WTC11 (cell line): ENCODE measurements around the gene TUBA1B. TPM values are rescaled to one million over a fixed set of nuclear protein-coding genes. Genes with fewer than 3 reads are reported as not detected.
A peak's percentile ranks its signal among the peaks of the same experiment; 100 is the strongest.

Experiments
- ATAC-seq: fragments of 200-7000 bp; cut with Tn5 transposase; 2 replicates; pipeline ENCODE4 v1.10.0; 2021; ENCODE audit warnings: mild to moderate bottlenecking, moderate library complexity
- CTCF ChIA-PET: fragments of 300-600 bp; sonication (Branson Sonifier 250); formaldehyde crosslinking; loops from one replicate; lab custom pipeline; 2021; ENCODE audit warnings: antibody characterized with exemption; lab: Charles Lee
- POLR2A ChIA-PET: fragments of 350-600 bp; sonication (Branson Sonifier 250); formaldehyde crosslinking; loops from one replicate; lab custom pipeline; 2021; ENCODE audit warnings: antibody characterized with exemption; lab: Charles Lee
- DNase-seq: peaks from one replicate; pipeline ENCODE4 v3.0.0; 2021; ENCODE audit warnings: low spot score
- H3K27ac Mint-ChIP-seq: 2 replicates; pipeline ENCODE4 v1.8.0; 2021; ENCODE audit warnings: mixed read lengths
- H3K27me3 Mint-ChIP-seq: 2 replicates; pipeline ENCODE4 v1.8.0; 2021; ENCODE audit warnings: low read depth, mild to moderate bottlenecking, moderate library complexity, mixed read lengths
- H3K36me3 Mint-ChIP-seq: 2 replicates; pipeline ENCODE4 v1.8.0; 2021; ENCODE audit warnings: mixed read lengths
- H3K4me1 Mint-ChIP-seq: 2 replicates; pipeline ENCODE4 v1.8.0; 2022; ENCODE audit warnings: mixed read lengths
- H3K4me3 Mint-ChIP-seq: 2 replicates; pipeline ENCODE4 v1.8.0; 2021; ENCODE audit warnings: mild to moderate bottlenecking, moderate library complexity, mixed read lengths
- H3K9me3 Mint-ChIP-seq: 2 replicates; pipeline ENCODE4 v1.8.0; 2021; ENCODE audit warnings: mixed read lengths
- ARID4B ChIP-seq: sonication (generic); formaldehyde crosslinking; IDR thresholded peaks from 2 replicates; pipeline ENCODE4 v1.8.0; 2023; ENCODE audit warnings: missing genetic modification reagents, mild to moderate bottlenecking, borderline replicate concordance
- ATF3 ChIP-seq: sonication (generic); formaldehyde crosslinking; conservative IDR thresholded peaks from 2 replicates; pipeline ENCODE4 v1.8.1; 2022; ENCODE audit warnings: mild to moderate bottlenecking, missing genetic modification reagents
- CDX4 ChIP-seq: fragments of 250-450 bp; sonication (Bioruptor Pico); IDR thresholded peaks from 2 replicates; pipeline ENCODE4 v1.9.0; 2021; ENCODE audit warnings: moderate library complexity, mild to moderate bottlenecking, inconsistent platforms, borderline replicate concordance
- CREB1 ChIP-seq: sonication (generic); formaldehyde crosslinking; IDR thresholded peaks from 2 replicates; pipeline ENCODE4 v1.8.0; 2023; ENCODE audit warnings: mild to moderate bottlenecking, missing genetic modification reagents
- ESRRA ChIP-seq: sonication (generic); formaldehyde crosslinking; IDR thresholded peaks from 2 replicates; pipeline ENCODE4 v1.8.1; 2022; ENCODE audit warnings: mild to moderate bottlenecking, missing genetic modification reagents, borderline replicate concordance
- GRHL2 ChIP-seq: fragments of 250-450 bp; sonication (Bioruptor Pico); IDR thresholded peaks from 2 replicates; pipeline ENCODE4 v1.8.0; 2022; ENCODE audit warnings: mild to moderate bottlenecking, moderate library complexity; ENCODE audit not compliant: insufficient replicate concordance, severe bottlenecking
- HMGXB4 ChIP-seq: sonication (generic); formaldehyde crosslinking; IDR thresholded peaks from 2 replicates; pipeline ENCODE4 v1.8.1; 2023; ENCODE audit warnings: mild to moderate bottlenecking, moderate library complexity, missing genetic modification reagents
- MAX ChIP-seq: sonication (generic); formaldehyde crosslinking; IDR thresholded peaks from 2 replicates; pipeline ENCODE4 v1.8.0; 2022; ENCODE audit warnings: mild to moderate bottlenecking, missing genetic modification reagents
- MXD4 ChIP-seq: fragments of 250-450 bp; sonication (Bioruptor Pico); IDR thresholded peaks from 2 replicates; pipeline ENCODE4 v1.8.0; 2021; ENCODE audit warnings: mild to moderate bottlenecking, moderate library complexity, borderline replicate concordance
- MYBL2 ChIP-seq: sonication (generic); formaldehyde crosslinking; IDR thresholded peaks from 2 replicates; pipeline ENCODE4 v1.8.1; 2023; ENCODE audit warnings: mild to moderate bottlenecking, moderate library complexity, missing genetic modification reagents
- NR1H2 ChIP-seq: sonication (generic); formaldehyde crosslinking; IDR thresholded peaks from 2 replicates; pipeline ENCODE4 v1.9.0; 2021; ENCODE audit warnings: mild to moderate bottlenecking, moderate library complexity, missing genetic modification reagents
- NR2C2 ChIP-seq: sonication (generic); formaldehyde crosslinking; IDR thresholded peaks from 2 replicates; pipeline ENCODE4 v1.8.0; 2022; ENCODE audit warnings: mild to moderate bottlenecking, missing genetic modification reagents
- OVOL2 ChIP-seq: fragments of 250-450 bp; sonication (Bioruptor Pico); IDR thresholded peaks from 2 replicates; pipeline ENCODE4 v1.9.0; 2021; ENCODE audit warnings: mild to moderate bottlenecking, borderline replicate concordance
- RELA ChIP-seq: sonication (generic); formaldehyde crosslinking; IDR thresholded peaks from 2 replicates; pipeline ENCODE4 v1.8.1; 2022; ENCODE audit warnings: missing genetic modification reagents, mild to moderate bottlenecking, borderline replicate concordance
- SMAD3 ChIP-seq: sonication (generic); formaldehyde crosslinking; IDR thresholded peaks from 2 replicates; pipeline ENCODE4 v1.8.0; 2022; ENCODE audit warnings: missing genetic modification reagents, mild to moderate bottlenecking, borderline replicate concordance
- STAT6 ChIP-seq: sonication (generic); formaldehyde crosslinking; conservative IDR thresholded peaks from 2 replicates; pipeline ENCODE4 v1.8.1; 2023; ENCODE audit warnings: mild to moderate bottlenecking, low read depth, missing genetic modification reagents, moderate library complexity
- TEAD1 ChIP-seq: sonication (generic); formaldehyde crosslinking; IDR thresholded peaks from 2 replicates; pipeline ENCODE4 v1.8.0; 2022; ENCODE audit warnings: mild to moderate bottlenecking, missing genetic modification reagents
- USF1 ChIP-seq: sonication (generic); formaldehyde crosslinking; IDR thresholded peaks from 2 replicates; pipeline ENCODE4 v1.8.0; 2022; ENCODE audit warnings: mild to moderate bottlenecking, missing genetic modification reagents
- ZBTB43 ChIP-seq: sonication (generic); formaldehyde crosslinking; IDR thresholded peaks from 2 replicates; pipeline ENCODE4 v1.8.1; 2023; ENCODE audit warnings: mild to moderate bottlenecking, missing genetic modification reagents
- ZMAT4 ChIP-seq: fragments of 250-450 bp; sonication (Bioruptor Pico); IDR thresholded peaks from 2 replicates; pipeline ENCODE4 v1.9.0; 2021; ENCODE audit warnings: mild to moderate bottlenecking
- ZNF263 ChIP-seq: sonication (generic); formaldehyde crosslinking; IDR thresholded peaks from 2 replicates; pipeline ENCODE4 v1.8.1; 2022; ENCODE audit warnings: low read depth, mild to moderate bottlenecking, moderate library complexity, missing genetic modification reagents
- ZNF423 ChIP-seq: fragments of 250-450 bp; sonication (Bioruptor Pico); IDR thresholded peaks from 2 replicates; pipeline ENCODE4 v2.1.2; 2022; ENCODE audit warnings: mild to moderate bottlenecking, moderate library complexity
- total RNA-seq: library from RNA; stranded (reverse); gene quantifications from 3 replicates; pipeline ENCODE4 v1.2.3, GENCODE V29; 2021

TUBA1B gene
- total RNA-seq, 1 experiment from 2014 or later: 1,806 TPM

GRCh38 chr12:49091836-49092085 is 39.4 kb downstream of the TUBA1B start (continued):
- TF ChIP-seq HMGXB4 (CRISPR knock-in tag) (no peak), CREB1 (CRISPR knock-in tag) (no peak), STAT6 (CRISPR knock-in tag) (no peak), ZBTB43 (CRISPR knock-in tag) (no peak), TEAD1 (CRISPR knock-in tag) (no peak), RELA (CRISPR knock-in tag) (no peak), OVOL2 (CRISPR knock-in tag) (no peak)

- DNase-seq: peak; percentile 21
- POLR2A ChIA-PET: no interaction called here
- Mint-ChIP-seq H3K36me3 (no peaks in the 10 kb centered on the region), H3K27ac (no peak overlapping the region), H3K4me3 (peak overlapping the region; percentile 56), H3K4me1 (peaks cover 55% of the 10 kb centered on the region), H3K27me3 (peaks cover 97% of the 10 kb centered on the region), H3K9me3 (no peaks in the 10 kb centered on the region)
- CTCF ChIA-PET: interaction anchor here (0.7 to 4.6 kb wide), 25 partner anchors 11 to 251 kb away, joined by 3 to 64 read pairs (median 5); partner anchors contain the start of genes LMBR1L, PRPH, RHEBL1 and TUBA1B
- no peak for ATAC-seq
- TF ChIP-seq MAX (CRISPR knock-in tag): no peak
- no peak for TF ChIP-seq MYBL2 (CRISPR knock-in tag)
- TF ChIP-seq ESRRA (CRISPR knock-in tag): no peak
- TF ChIP-seq CDX4 (CRISPR knock-in tag): no peak
- no peak for TF ChIP-seq ATF3 (CRISPR knock-in tag)
- TF ChIP-seq NR2C2: no peak
- no peak for TF ChIP-seq GRHL2 (CRISPR knock-in tag)
- TF ChIP-seq USF1 (CRISPR knock-in tag): no peak
- no peak for TF ChIP-seq ZNF423 (CRISPR knock-in tag)
- TF ChIP-seq ZMAT4 (CRISPR knock-in tag): no peak
- no peak for TF ChIP-seq ZNF263 (CRISPR knock-in tag)
- no peak for TF ChIP-seq NR1H2 (CRISPR knock-in tag)
- no peak for TF ChIP-seq SMAD3
- no peak for TF ChIP-seq ARID4B (CRISPR knock-in tag)
- no peak for TF ChIP-seq MXD4 (CRISPR knock-in tag)
These were observed 39.9 kb downstream of the TUBA1B start for GRCh38 chr12:49091056-49091835.
